GM12865 (cell line): ENCODE data around the gene PIK3C2A.

Source experiments
- DNase-seq: peaks from one replicate; pipeline ENCODE4 v3.0.0; 2010; ENCODE audit warnings: low read depth
- H3K4me3 ChIP-seq: 2 replicates; pipeline ENCODE4 v1.5.1; 2011; ENCODE audit warnings: mild to moderate bottlenecking, low read depth, low read length, control low read depth
- CTCF ChIP-seq: IDR thresholded peaks from 2 replicates; pipeline ENCODE4 v1.5.1; 2011; ENCODE audit warnings: low read length, control low read depth, low read depth, inconsistent platforms; ENCODE audit not compliant: insufficient read depth; ENCODE audit errors: missing control alignments

Gene PIK3C2A

GRCh38 chr11:17161515-17161914 lies 46.3 kb downstream of the PIK3C2A start:
- no peak overlapping the region for H3K4me3 ChIP-seq
- TF ChIP-seq CTCF, result no peak
- DNase-seq, result peak; percentile 18

GRCh38 chr11:17159441-17159840 lies 48.3 kb downstream of the PIK3C2A start:
- no peak for DNase-seq
- TF ChIP-seq CTCF, result no peak

More at GRCh38 chr11:17159441-17159840, 48.3 kb downstream of the PIK3C2A start:
- no peak overlapping the region for H3K4me3 ChIP-seq
